Hematopoietic multipotent progenitor cell (in vitro differentiated cells): Measurements from ENCODE around the gene RBMY1D. TPM values are rescaled to one million over a fixed set of nuclear protein-coding genes. Genes with fewer than 3 reads are reported as not detected.
"Not testable (repeated sequence)": the region's sequence is repeated elsewhere in the genome, so short reads cannot be mapped to it uniquely, and the experiment has no call there.

Experiments
- DNase-seq, 3 donors: peaks; one replicate each; pipeline ENCODE4 v3.0.0-alpha.2; 2011 to 2015; ENCODE audit warnings: low read depth in 2 of 3, low spot score in 2 of 3
- total RNA-seq: library from RNA; depleted of rRNA; stranded (reverse); fragments of >200 nt; gene quantifications from one replicate; pipeline ENCODE4 v1.2.3, GENCODE V29; 2012

RBMY1D gene
- not detected for total RNA-seq

- DNase-seq: not testable (repeated sequence)
These were observed at the start of gene RBMY1D for GRCh38 chrY:21894426-21894825. Gene RBMY1D, minus strand, starts transcription at chrY:21894526. Its CDS starts 2,013 bp downstream, at chrY:21892513.

GRCh38 chrY:21917932-21918331 lies 23.6 kb upstream of the RBMY1D start, which contains the start of gene RBMY1E:
Gene RBMY1E, minus strand, starts transcription at chrY:21918032. Its CDS starts 1,978 bp downstream, at chrY:21916054.
- not testable (repeated sequence) for DNase-seq

- not testable (repeated sequence) for DNase-seq
These were observed 24.8 kb downstream of the RBMY1D start for GRCh38 chrY:21869407-21870076.

GRCh38 chrY:21845481-21845880 lies 48.8 kb downstream of the RBMY1D start:
- DNase-seq: no peak

GRCh38 chrY:21842090-21842489 lies 52.2 kb downstream of the RBMY1D start:
- DNase-seq: no peak

- no peak for DNase-seq
These were observed 54.8 kb downstream of the RBMY1D start for GRCh38 chrY:21839489-21839888.

- DNase-seq: no peak
These were observed 58.0 kb downstream of the RBMY1D start for GRCh38 chrY:21836343-21836742.

GRCh38 chrY:21835052-21835451 lies 59.3 kb downstream of the RBMY1D start:
- DNase-seq: no peak

Other genes with a start within 250 kb of the RBMY1D start
- gene RBMY1E, start 23.5 kb upstream of the RBMY1D start, total RNA-seq: not detected